GM18873 (cell line): ENCODE data around the gene RIMS4.
"Not testable (repeated sequence)": the region's sequence is repeated elsewhere in the genome, so short reads cannot be mapped to it uniquely, and the experiment has no call there.

Experiments used
- ATAC-seq: cut with Tn5 transposase; IDR thresholded peaks from one replicate; pipeline ENCODE4 v1.9.1; 2021; ENCODE audit warnings: mild to moderate bottlenecking, moderate library complexity, moderate number of reproducible peaks; ENCODE audit not compliant: unreplicated experiment, low FRiP score

Gene RIMS4

DNA sequence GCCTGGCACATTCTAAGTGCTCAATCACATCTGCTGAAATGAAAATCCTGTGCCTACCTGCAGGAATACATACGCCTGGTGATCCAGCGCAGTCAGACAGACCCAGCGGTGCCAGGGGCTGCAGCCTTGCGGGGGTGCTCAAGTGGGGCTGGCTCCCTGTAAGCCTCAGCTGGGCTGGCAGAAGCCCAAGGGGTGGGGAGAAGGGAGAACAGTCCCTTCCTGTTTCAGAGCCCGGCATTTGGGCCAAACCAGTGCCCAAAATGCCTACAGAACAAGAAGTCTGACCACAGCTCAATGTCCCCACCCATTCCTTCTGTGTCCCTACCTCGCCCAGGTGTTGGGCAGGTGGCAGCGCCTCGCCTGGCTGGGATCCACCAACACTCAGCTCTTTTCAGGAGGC is 42.1 kb downstream of the RIMS4 start:
- ATAC-seq = no peak

DNA sequence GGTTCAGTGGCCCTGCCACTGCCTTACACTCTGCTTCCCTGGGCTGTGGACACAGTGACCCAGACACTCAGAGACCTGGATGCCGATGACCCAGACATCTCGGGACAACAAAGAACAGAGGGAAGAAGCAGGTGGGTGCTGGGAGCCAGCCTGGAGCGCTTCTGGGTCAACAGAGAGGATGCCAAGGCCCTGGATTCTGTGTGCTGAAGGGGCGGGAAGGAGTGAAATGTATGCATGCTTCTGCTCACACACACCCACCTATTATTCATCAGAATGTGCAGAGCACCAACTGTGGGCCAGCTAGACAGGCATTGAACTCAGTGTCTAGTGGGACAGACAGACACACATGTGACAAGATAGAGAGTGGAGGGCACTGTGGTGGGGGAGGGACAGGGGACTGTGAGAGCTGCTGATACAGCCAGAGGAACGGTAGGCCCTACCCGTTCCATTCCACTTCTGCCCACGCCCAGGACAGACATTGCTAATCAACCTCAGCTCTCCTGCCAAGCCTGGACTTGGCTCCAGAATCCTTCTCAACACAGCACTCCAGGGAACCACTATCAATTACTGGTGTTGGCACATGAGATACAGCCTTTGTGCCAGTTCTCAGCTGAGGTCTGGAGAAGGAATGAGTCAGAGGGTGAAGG is 44.5 kb downstream of the RIMS4 start:
- ATAC-seq = no peak

DNA sequence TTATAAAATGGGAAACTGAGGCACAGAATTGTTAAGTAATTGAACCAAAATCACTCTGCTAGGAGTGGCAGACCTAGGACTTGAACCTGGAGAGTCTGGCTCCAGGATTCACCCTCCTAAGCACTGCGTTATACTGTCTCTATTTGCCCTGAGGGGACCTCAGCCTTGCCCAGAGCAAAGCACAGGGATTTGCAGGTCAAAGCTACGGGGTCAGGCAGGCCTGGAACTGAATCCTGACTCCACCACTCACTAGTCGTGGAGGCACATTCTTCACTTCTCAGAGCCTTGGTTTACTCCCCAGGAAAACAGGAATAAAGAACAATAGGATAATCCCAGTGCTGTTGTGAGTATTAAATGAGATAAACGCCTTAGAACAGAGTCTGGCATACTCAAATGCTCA is 45.3 kb downstream of the RIMS4 start:
- ATAC-seq = no peak

DNA sequence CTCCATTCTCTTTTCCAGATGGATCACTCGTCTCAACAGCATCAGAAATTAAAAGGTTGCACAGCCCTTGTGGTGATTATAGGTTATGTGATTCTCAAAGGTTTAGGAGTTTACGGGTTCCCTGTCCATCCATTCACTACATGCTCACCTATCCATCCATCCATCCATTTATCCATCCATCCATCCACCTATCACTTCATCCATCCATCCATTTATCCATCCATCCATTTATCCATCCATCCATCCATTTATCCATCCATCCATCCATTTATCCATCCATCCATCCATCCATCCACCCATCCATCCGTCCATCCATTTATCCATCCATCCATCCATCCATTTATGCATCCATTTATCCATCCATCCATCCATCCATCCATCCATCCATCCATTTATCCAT is 46.5 kb downstream of the RIMS4 start:
- not testable (repeated sequence) for ATAC-seq

DNA sequence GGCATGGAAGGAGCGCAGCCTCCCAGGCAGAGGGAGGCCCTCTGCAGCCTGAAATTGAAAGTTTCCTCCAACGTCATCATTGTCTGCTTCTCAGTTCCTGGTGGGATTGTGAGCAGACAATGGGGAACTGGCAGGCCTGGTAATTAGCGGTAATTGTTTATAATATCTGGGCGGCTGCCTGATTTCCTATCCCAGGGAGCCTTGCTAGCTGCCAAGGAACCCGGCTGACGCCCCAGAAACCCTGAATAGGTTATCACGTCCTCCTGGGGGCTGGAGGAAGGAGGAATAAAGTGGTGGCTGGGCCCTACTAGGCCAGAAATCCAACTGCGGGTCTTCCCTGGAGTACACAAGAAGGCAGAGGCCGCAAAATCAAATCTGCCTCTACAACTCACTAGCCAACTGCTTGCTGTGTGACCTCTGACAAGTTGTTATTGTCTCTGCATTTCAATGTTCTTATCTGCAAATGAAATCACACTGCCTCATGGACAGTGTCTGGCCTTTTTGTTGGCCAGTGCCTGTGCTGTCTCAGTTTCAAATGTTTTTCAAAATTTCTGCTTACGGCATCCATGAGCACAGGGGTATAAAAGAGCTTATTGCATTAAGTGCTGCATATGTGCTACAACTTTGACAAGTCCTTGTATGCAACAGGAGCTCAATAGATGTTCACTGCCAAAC is 47.7 kb downstream of the RIMS4 start:
- no peak for ATAC-seq

DNA sequence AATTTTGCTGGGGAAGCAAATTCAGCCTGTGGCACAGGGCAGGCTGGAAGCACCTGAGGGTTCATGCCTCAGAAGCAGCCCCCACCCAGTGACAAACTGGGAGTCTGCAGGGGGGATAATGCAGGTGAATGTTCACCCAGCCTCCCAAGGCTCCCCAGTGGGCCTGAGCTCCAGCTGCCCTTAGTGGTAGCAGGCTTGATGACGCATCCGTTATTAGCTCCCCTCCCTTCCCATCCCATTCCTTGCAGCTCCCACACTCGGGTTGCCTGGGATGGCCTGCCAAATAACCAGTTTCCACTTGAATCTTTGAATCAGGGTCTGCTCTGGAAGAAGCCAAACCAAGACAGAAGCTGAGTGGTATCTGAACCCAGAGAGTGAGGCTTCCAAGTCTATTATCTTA is 48.9 kb downstream of the RIMS4 start:
- ATAC-seq = no peak

DNA sequence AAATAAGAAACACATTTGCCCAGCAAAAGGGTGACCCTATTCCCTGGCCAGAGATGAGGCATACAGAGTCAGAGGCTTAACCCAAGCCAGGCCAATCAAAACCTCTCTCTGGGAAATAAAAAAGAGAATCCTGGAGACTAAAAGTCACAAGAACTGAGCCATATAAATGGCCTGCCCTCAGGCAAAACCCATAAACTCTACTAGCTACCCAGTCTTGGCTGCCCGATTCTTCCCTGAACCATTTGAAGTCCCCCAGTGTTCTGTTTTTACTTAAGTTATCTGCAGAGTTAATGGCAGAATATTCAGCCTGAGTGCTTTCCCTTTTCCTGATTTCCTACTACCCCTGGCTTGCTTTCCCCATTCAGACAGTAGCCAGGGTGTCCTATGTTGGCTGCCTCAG is 50.8 kb downstream of the RIMS4 start:
- ATAC-seq = no peak

DNA sequence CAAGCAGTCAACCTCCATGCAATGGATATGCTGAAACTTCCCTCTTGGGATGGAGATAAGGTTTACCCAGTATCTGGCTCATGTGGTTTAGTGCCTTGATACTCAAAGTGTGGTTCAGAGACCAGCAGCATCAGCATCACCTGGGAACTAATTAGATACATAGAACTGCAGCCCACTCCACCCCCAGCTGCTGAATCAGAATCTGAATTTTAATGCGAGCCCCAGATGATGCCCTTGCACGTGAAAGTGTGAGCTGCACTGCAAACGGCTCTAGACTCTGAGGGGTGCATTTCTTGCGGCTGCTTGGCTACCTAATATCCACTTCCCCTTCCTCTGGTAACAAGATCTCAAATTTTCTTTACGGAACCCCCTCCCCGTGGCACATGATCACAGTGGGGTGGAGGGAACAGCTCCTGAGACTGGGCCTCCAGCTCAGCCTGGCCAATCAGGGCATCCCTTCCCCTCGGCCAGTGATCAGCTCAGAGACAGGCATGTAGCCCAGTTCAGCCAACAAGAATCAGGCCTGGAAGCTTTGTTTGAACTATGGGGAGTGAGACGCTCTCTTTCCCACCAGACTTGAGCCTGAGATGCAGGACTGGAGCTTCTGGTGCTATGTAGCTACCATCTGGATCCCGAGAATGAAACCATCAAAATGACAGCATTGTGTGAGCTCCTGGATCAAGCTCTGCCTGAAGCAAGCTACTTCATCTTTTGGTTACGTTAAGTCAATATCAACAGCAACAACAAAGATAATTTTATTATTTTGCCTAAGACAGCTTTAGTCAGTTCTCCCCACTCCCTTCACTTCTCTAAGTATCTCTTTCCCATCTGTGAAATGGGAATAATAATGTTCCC is 51.9 kb downstream of the RIMS4 start:
- ATAC-seq = no peak

DNA sequence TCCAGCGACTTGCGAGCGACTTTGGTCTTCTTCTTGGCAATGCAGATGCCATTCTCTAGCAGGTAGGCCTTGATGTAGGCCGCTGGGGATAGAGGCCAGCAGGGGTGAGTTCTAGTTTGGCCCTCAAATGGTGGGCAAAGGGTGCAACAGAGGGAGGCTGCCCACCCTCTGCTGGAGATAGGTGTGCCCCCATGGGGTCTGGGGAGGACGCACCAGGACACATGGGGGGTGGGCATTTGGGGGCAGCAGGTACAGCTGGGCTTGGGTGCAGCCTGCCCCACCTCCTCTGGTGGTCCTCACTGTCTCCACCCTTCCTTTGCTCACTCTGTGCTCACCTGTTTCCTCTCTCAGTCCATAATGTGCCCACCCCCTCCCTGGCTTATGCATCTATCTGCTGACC is 53.4 kb downstream of the RIMS4 start:
- ATAC-seq = no peak

DNA sequence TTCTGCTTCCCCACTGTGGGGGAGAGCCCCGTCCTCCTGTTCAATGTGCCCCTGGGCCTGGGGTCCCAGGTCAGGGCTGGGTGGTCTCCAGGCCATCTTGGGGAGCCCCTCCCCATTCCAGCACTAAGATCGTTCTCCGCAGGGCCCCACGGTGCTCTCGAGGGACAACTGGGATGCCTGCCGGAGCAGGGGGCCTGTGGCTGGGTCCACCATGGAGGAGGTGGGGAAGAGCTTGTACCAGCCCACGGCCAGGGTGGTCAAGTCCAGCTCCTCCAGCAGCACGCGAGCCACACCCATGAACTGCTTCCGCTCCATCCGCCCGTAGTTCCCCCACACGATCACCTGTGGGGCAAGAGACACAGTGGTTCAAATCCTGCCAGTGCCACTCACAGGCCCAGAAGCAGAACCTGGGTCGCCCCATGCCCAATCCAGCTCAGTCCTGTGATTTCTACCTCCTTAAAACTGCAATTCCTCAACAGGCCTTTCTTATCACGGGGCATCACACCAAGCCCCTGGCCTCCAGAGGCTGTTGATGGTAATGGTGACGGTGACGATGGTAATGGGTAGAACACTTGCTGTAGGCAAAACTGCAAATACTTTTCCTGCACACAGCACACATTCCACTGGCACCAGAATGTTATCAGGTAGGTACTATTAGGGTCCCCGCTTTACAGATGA is 54.2 kb downstream of the RIMS4 start:
- ATAC-seq = no peak

DNA sequence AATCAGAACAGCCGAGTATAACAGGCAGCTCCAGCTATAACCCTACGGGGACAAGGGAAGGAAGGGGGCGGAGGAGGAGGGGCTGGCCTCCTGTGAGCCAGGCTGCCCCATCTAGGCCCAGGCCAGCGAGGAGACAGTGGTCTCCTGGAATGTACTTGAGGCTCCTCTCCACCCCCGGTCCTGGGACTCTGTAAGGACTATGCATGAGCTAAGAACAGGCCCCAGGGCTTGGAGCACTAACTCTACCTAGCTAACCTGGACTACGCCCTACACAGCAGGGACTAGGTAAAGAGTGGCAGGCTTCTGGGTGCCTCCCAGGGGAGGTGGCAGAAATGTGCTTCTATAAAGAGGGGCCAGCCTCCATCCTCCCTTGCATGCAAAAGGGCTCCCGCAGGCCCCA is 55.8 kb downstream of the RIMS4 start:
- no peak for ATAC-seq

DNA sequence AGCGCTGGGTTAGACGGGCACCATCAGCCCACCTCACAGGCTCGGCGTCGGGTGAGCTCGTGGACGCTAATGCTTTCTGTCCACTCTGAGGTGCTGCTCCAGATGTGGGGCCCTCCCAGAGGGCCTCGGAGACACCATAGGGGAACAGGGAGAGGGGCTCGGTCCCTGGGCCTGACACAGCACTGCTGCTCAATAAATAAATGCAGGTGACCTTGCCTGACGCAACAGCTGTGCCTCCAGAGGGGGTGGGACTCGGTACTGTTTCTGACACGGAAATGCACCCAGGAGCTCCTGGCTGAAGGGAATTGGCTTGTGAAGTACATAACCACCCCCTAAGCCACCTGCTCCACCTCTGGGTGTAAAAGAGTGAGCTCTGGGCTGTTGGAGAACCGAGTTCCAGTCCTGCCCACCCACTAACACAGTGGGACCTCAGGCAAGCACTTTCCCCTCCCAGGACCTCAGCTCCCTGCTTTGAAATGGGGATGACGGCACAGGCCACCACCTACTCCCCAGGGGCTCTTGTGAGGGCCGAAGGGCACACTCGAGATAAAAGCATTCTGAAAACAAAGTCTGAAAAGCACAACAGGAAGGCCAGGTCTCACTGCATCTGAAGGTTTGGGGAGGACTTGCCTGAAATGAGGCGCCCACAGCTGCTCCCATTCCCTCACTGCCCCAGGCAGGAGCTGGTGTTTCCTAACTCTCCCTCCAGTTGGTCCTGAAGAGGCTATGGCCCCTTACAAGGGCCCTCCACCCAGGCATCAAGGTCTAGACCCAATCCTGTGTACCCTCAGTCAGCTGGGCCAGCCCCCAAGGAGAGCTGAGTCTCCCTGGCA is 58.0 kb downstream of the RIMS4 start:
- no peak for ATAC-seq

DNA sequence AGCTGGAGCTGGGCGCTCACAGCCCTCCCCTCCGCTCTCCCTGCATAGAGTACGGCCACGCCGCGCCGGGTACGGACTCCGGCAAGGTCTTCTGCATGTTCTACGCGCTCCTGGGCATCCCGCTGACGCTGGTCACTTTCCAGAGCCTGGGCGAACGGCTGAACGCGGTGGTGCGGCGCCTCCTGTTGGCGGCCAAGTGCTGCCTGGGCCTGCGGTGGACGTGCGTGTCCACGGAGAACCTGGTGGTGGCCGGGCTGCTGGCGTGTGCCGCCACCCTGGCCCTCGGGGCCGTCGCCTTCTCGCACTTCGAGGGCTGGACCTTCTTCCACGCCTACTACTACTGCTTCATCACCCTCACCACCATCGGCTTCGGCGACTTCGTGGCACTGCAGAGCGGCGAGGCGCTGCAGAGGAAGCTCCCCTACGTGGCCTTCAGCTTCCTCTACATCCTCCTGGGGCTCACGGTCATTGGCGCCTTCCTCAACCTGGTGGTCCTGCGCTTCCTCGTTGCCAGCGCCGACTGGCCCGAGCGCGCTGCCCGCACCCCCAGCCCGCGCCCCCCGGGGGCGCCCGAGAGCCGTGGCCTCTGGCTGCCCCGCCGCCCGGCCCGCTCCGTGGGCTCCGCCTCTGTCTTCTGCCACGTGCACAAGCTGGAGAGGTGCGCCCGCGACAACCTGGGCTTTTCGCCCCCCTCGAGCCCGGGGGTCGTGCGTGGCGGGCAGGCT is 60.1 kb downstream of the RIMS4 start:
- ATAC-seq = no peak

DNA sequence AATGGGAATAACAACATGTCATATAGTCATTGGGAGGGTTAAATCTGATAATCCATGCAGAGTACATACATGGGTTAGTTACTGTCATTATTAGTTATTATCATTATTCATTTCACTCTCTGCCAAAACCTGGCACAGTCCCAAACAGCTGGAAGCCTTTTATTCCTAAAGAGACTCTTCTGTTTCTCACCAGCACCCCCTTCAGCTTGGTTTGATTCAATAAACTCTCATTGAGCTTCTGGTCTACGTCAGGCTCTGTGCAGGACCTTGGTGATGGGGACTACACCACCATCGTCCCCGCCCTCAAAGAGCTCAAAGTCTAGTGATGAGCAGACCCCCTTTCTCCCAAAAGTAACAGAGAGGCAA is 62.4 kb downstream of the RIMS4 start:
- ATAC-seq = no peak

DNA sequence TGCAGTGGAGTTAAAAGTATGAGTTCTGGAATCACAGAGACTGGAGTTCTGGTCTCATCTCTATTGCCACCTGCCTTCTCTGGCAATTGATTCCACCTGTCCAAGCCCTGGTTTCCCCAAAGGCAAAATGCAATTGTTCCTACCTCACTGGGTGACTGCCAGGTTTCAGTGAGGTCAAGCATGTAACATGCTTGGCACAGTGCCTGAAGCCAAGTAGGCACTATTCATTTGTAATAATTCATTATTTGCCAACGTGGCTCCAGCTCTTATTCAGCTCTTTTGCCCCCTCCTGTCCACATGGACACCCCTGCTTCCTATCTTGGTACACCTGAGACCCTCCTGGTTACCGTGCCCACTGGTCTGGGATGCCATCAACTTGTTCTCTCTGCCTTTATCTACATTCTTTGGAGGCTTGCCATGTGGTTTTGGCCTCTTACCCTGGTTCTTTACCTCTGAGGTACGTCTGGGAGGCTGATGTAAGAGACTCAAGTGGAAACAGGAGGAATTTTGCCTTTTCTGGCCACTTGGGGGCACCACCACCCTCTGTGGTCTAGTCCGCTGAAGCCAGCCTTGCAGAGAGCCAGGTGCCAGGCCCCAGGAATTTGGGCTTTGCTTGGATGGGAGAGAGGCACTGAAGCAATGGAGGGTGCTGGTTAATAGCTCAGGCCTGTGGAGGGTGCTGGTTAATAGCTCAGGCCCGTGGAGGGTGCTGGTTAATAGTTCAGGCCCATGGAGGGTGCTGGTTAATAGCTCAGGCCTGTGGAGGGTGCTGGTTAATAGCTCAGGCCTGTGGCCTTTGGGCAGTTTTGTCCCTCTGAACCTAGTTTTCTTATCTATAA is 63.0 kb downstream of the RIMS4 start:
- no peak for ATAC-seq

DNA sequence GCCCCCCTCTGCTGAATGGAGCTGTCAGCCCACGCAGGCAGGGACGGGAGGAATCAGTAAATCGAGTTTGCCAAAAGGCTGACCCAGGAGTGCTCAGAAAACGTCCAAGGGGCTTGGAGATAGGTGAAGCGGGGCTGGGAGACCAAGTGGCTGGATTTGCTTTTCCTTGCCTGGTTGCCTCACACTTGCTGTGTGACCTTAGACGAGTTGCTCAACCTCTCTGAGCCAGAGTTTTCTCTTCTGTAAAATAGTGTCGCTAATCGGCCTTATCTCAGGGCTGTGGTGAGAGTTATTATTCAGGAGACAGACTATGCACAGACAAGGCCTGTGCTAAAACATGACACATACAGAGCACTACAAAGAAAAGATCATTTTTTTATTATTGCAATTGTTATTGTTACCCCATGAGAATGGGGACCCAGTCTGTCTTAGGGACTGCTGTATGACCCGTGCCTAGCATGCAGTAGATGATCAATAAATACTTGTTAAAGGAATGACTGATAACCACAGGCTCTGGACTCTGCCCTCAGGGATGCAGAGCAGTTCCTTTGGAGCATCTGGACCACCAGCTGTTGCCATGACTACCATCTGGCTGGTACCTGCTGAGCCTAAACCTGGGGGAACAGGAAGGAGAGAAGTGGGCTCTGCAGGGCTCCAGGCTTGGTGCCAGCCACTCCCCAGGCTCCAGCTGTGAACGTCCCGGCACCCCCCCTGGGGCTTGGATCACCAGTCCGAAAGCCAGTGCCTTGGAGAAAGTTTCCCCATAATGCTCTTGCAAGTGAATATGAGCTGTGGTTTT is 63.8 kb downstream of the RIMS4 start:
- ATAC-seq = no peak

DNA sequence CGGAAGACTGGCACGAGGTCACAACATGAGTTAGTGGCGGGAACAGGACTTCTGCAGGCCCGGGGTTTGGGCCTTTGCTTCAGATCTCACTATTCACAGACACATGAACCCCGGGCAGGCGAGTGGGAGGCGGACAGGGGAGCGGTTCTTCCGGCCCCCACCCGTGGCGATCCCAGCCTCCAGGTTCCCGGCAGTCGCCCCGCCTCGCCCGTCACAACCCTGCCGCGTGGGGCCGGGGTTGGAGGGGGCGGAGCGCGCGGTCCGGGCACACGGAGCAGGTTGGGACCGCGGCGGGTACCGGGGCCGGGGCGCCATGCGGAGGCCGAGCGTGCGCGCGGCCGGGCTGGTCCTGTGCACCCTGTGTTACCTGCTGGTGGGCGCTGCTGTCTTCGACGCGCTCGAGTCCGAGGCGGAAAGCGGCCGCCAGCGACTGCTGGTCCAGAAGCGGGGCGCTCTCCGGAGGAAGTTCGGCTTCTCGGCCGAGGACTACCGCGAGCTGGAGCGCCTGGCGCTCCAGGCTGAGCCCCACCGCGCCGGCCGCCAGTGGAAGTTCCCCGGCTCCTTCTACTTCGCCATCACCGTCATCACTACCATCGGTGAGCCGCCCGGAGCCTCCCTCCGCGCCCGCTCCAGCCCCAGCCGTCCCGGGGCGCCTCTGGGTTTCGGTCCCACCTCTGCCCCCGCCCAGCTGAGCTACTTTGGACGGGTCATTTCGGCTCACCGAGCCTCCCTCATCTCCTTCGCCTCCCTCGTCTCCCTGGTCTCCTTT is 64.6 kb downstream of the RIMS4 start, which contains the start of gene KCNK15:
Gene KCNK15, plus strand, starts transcription at position 268 of the 769 bp plus-strand sequence. Its CDS starts 46 bp downstream, at position 314.
- ATAC-seq = no peak
